Limb (tissue), 2 donors: Measurements from ENCODE around the gene SASH3.

ENCODE experiments used
- DNase-seq, 2 donors: peaks; one replicate each; pipeline ENCODE4 v3.0.0-alpha.2; 2016; ENCODE audit errors: extremely low spot score in 2 of 2

Gene SASH3

GRCh38 chrX:129759576-129760061 is 20.1 kb upstream of the SASH3 start:
- no peak for DNase-seq

- no peak for DNase-seq
Measured at GRCh38 chrX:129760155-129760554, 19.6 kb upstream of the SASH3 start.

GRCh38 chrX:129760981-129761380 is 18.8 kb upstream of the SASH3 start:
- no peak for DNase-seq

GRCh38 chrX:129761596-129761995 is 18.2 kb upstream of the SASH3 start:
- no peak for DNase-seq

- DNase-seq = no peak
Measured at GRCh38 chrX:129762448-129762847, 17.3 kb upstream of the SASH3 start.

GRCh38 chrX:129763666-129764065 is 16.1 kb upstream of the SASH3 start:
- DNase-seq = no peak

GRCh38 chrX:129768186-129768585 is 11.6 kb upstream of the SASH3 start:
- no peak for DNase-seq

- DNase-seq = no peak
Measured at GRCh38 chrX:129768586-129769466, 10.9 kb upstream of the SASH3 start.

GRCh38 chrX:129769467-129770154 is 10.1 kb upstream of the SASH3 start:
- no peak for DNase-seq

- DNase-seq = no peak
Measured at GRCh38 chrX:129771266-129771995, 8.3 kb upstream of the SASH3 start.

GRCh38 chrX:129772796-129773431 is 6.8 kb upstream of the SASH3 start:
- no peak for DNase-seq

- DNase-seq = no peak
Measured at GRCh38 chrX:129773649-129774458, 5.9 kb upstream of the SASH3 start.

GRCh38 chrX:129777218-129778030 is 2.3 kb upstream of the SASH3 start:
- DNase-seq = no peak

GRCh38 chrX:129779086-129779672 is 570 bp upstream of the SASH3 start:
- DNase-seq = no peak

- no peak for DNase-seq
Measured at GRCh38 chrX:129780441-129781105, 824 bp downstream of the SASH3 start.

GRCh38 chrX:129781134-129781672 is 1.5 kb downstream of the SASH3 start:
- DNase-seq = no peak

- DNase-seq = no peak
Measured at GRCh38 chrX:129781680-129782495, 2.1 kb downstream of the SASH3 start.

GRCh38 chrX:129782706-129783105 is 3.0 kb downstream of the SASH3 start:
- DNase-seq = no peak
